CD4-positive, alpha-beta memory T cell (primary cell): ENCODE measurements around the gene SH3RF1. TPM values are rescaled to one million over a fixed set of nuclear protein-coding genes. Genes with fewer than 3 reads are reported as not detected.

Experiments
- CTCF ChIA-PET: fragments of 350-600 bp; sonication (Branson Sonifier 250); formaldehyde crosslinking; loops from one replicate; lab custom pipeline; 2021; ENCODE audit warnings: inconsistent platforms; ENCODE audit not compliant: partially characterized antibody; lab: Charles Lee
- POLR2A ChIA-PET: fragments of 350-600 bp; sonication (Branson Sonifier 250); formaldehyde crosslinking; loops from one replicate; lab custom pipeline; 2021; ENCODE audit not compliant: partially characterized antibody; lab: Charles Lee
- DNase-seq, 5 donors: peaks; one replicate each; pipeline versions ENCODE4 v3.0.0 to v3.0.0-alpha.2; 2020 to 2022; ENCODE audit warnings: mixed read lengths in 1 of 5
- H3K27ac ChIP-seq: one replicate; pipeline ENCODE4 v1.7.0; 2013; ENCODE audit warnings: low read depth, low read length
- H3K27me3 ChIP-seq: 2 replicates; pipeline ENCODE4 v1.7.0; 2013; ENCODE audit warnings: mild to moderate bottlenecking, low read length, moderate library complexity; ENCODE audit not compliant: insufficient read depth
- H3K36me3 ChIP-seq: 2 replicates; pipeline ENCODE4 v1.7.0; 2013; ENCODE audit warnings: mild to moderate bottlenecking, low read length, moderate library complexity; ENCODE audit not compliant: insufficient read depth
- H3K4me1 ChIP-seq: 2 replicates; pipeline ENCODE4 v1.7.0; 2013; ENCODE audit warnings: mild to moderate bottlenecking, low read length, moderate library complexity; ENCODE audit not compliant: insufficient read depth
- H3K4me3 ChIP-seq, 2 donors: one replicate each; pipeline ENCODE4 v1.7.0; 2013; ENCODE audit warnings: low read length in 2 of 2, mild to moderate bottlenecking in 1 of 2
- H3K9me3 ChIP-seq, 2 donors: one replicate each; pipeline ENCODE4 v1.7.0; 2013; ENCODE audit warnings: low read length in 2 of 2, control low read depth in 1 of 2; ENCODE audit not compliant: control insufficient read depth in 1 of 2
- H3K27ac Mint-ChIP-seq, 7 donors: one replicate each; pipeline ENCODE4 v1.8.0; 2020 to 2021; ENCODE audit warnings: mixed read lengths in 7 of 7, mild to moderate bottlenecking in 6 of 7, inconsistent platforms in 3 of 7, moderate library complexity in 3 of 7
- H3K27me3 Mint-ChIP-seq, 2 donors: one replicate each; pipeline ENCODE4 v1.8.0; 2020 to 2021; ENCODE audit warnings: mixed read lengths in 2 of 2
- H3K36me3 Mint-ChIP-seq, 2 donors: one replicate each; pipeline ENCODE4 v1.8.0; 2020 to 2021; ENCODE audit warnings: mixed read lengths in 2 of 2, inconsistent platforms in 1 of 2, mild to moderate bottlenecking in 1 of 2
- H3K4me1 Mint-ChIP-seq, 4 donors: one replicate each; pipeline ENCODE4 v1.8.0; 2020 to 2021; ENCODE audit warnings: mixed read lengths in 4 of 4, mild to moderate bottlenecking in 1 of 4
- H3K4me3 Mint-ChIP-seq, 8 donors: one replicate each; pipeline ENCODE4 v1.8.0; 2020 to 2021; ENCODE audit warnings: mixed read lengths in 8 of 8, mild to moderate bottlenecking in 7 of 8, moderate library complexity in 6 of 8, inconsistent platforms in 3 of 8
- H3K9me3 Mint-ChIP-seq, 8 donors: one replicate each; pipeline ENCODE4 v1.8.0; 2020 to 2021; ENCODE audit warnings: mixed read lengths in 8 of 8, mild to moderate bottlenecking in 5 of 8, inconsistent platforms in 3 of 8, moderate library complexity in 1 of 8
- intact Hi-C: fragments of 100-400 bp; cut with micrococcal nuclease; formaldehyde crosslinking; loops from one replicate; pipeline ENCODE4 v1.15.1; 2023
- polyA plus RNA-seq, 2 donors: library from polyadenylated mRNA; unstranded; fragments of 300-500 nt; fragmentation: Illumina TruSeq; gene quantifications; one replicate each; pipeline ENCODE4 v1.2.3, GENCODE V29; 2021
- total RNA-seq, 2 experiments: library from RNA; stranded (reverse); gene quantifications; one replicate each; pipeline ENCODE4 v1.2.3, GENCODE V29; 2021

The SH3RF1 gene
- total and polyA plus RNA-seq, 4 experiments from 2014 or later: 0.11 to 0.15 TPM; not detected in 2

DNA sequence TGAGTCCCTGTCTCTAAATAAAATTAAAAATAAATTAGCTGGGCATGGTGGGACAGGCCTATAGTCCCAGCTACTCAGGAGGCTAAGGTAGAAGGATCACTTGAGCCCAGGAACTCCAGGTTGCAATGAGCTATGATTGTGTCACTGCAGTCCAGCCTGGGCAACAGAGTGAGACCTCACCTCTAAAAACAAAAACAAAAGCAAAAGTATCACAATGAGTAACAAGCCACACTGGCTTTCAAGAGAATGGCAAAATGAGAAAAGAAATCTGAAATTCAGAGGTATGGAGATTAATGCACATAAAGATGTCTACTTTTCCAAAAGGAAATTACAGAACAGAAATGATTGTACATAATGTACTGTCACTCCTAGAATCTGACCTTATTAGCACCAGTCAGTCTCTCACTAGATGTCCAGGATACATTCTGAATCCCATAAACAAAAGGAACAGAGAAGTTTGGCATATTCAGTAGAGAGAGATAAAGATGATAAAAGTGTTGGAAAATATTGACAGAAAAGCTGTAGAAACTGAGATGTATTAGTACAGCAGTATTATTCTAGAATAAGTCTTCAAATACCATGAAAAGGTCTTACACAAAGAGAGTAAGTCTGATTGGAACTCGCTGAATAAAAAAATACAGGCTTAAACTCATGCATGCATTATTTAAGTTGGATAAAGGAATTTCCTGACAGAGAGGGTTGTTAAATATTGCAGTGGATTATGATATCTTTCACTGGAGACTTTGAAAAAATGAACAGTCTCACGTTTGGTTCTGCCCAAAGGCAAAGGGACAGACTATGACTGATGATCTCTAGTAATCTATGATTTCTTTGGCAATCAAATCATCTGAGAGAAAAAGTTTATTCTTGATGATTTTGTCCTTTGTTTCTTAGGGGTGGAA is 102.5 kb downstream of the SH3RF1 start:
- Mint-ChIP-seq H3K4me1 (no peaks in the 10 kb centered on the region), H3K4me3 (no peak overlapping the region), H3K9me3 (no peaks in the 10 kb centered on the region), H3K27ac (no peak overlapping the region), H3K27me3 (peaks cover 0 to 2% of the 10 kb centered on the region in 2 donors), H3K36me3 (no peaks in the 10 kb centered on the region)
- POLR2A ChIA-PET: no interaction called here
- H3K27ac ChIP-seq: no peak overlapping the region
- H3K9me3 ChIP-seq: no peaks in the 10 kb centered on the region
- no peaks in the 10 kb centered on the region for H3K4me1 ChIP-seq
- CTCF ChIA-PET: interaction anchor here (0.6 kb wide), 1 partner anchor 521 kb away, joined by 3 read pairs; no protein-coding TSS in a partner anchor
- H3K27me3 ChIP-seq: no peaks in the 10 kb centered on the region
- no peaks in the 10 kb centered on the region for H3K36me3 ChIP-seq
- intact Hi-C loops: no loop called here
- H3K4me3 ChIP-seq: no peak overlapping the region
- DNase-seq: no peak

DNA sequence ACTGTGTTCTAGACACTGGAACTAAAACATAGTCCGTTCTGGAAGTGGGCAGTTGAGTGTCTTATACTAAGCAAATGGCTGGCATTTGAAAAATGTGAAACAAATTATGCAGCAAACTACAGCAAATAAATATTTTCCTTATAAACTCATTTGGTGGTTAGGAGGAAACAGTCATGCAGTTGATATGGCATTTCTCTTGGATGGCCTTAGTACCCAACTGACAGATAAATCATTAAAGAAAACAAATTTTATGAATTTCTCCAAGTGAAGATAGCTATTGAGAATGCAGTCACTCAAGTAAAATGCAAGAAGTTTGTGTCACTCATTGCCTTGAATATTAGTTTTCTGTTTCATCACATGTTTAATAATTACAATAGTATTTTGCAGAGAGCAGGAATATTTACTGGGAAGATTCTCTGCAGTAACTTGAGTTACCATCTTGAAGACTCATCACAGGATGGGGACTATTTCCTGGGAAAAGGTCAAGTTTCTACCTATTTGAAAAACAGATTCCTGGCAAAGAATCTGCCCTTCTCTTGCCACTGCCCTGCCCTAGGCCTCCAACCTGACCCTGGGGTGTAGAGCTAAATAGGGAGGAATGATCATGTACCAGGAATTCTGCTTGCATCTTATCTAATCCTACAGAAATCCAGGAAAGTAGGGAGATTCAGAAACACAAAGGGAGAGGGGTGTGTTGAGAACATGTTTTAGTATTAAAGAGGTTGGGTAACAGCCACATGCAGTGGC is 105.9 kb downstream of the SH3RF1 start:
- CTCF ChIA-PET: no interaction called here
- H3K27me3 Mint-ChIP-seq: peaks cover 4% of the 10 kb centered on the region in 2 donors

DNA sequence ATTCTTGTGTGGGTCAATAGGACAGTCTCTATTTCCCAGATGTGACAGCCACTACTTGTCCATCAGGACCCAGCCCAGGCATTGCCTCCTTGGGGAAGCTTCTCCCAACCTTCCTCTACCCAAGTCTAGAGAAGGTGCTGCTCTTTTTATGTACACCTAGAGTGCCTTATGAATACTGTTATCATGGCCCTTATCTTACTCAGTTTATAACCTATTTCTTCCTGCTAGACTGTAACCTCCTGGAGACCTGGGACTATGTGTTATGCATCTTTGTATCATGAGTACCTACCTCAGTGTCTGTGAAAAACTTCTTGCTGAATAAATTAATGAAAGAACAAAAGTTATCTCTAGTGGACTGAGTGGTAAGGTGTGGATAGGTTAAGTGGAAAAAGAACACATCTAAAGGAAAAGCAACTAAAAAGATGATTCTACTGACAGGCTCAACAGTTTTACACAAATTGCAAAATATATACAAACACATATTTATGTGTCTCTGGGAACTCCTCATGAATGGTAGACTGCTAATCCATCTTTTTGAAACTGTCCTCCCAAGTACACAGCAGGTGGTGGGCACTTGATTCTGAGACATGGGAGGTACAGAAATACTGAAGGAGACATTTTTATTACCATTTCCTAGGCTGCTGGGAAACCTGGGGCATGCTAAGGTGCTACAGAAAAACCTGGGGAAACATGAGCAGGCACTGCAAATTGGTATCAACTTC is 106.6 kb downstream of the SH3RF1 start:
- Histone ChIP-seq H3K27me3 (no peaks in the 10 kb centered on the region), H3K36me3 (no peaks in the 10 kb centered on the region), H3K9me3 (no peaks in the 10 kb centered on the region), H3K4me1 (no peaks in the 10 kb centered on the region), H3K4me3 (no peak overlapping the region), H3K27ac (no peak overlapping the region)
- intact Hi-C loops: no loop called here
- no peaks in the 10 kb centered on the region for H3K9me3 Mint-ChIP-seq
- POLR2A ChIA-PET: no interaction called here
- H3K4me1 Mint-ChIP-seq: no peaks in the 10 kb centered on the region
- CTCF ChIA-PET: no interaction called here
- no peaks in the 10 kb centered on the region for H3K36me3 Mint-ChIP-seq
- no peak overlapping the region for H3K27ac Mint-ChIP-seq
- H3K27me3 Mint-ChIP-seq: peaks cover 4% of the 10 kb centered on the region in 2 donors
- no peak for DNase-seq
- no peak overlapping the region for H3K4me3 Mint-ChIP-seq

More for the DNA sequence above, 105.9 kb downstream of the SH3RF1 start:
- no peaks in the 10 kb centered on the region for H3K36me3 Mint-ChIP-seq
- Histone ChIP-seq H3K9me3 (no peaks in the 10 kb centered on the region), H3K4me1 (no peaks in the 10 kb centered on the region), H3K36me3 (no peaks in the 10 kb centered on the region), H3K4me3 (no peak overlapping the region), H3K27me3 (no peaks in the 10 kb centered on the region), H3K27ac (no peak overlapping the region)
- intact Hi-C loops: no loop called here
- no peak for DNase-seq
- POLR2A ChIA-PET: no interaction called here
- H3K4me1 Mint-ChIP-seq: no peaks in the 10 kb centered on the region
- no peak overlapping the region for H3K4me3 Mint-ChIP-seq
- no peaks in the 10 kb centered on the region for H3K9me3 Mint-ChIP-seq
- no peak overlapping the region for H3K27ac Mint-ChIP-seq

DNA sequence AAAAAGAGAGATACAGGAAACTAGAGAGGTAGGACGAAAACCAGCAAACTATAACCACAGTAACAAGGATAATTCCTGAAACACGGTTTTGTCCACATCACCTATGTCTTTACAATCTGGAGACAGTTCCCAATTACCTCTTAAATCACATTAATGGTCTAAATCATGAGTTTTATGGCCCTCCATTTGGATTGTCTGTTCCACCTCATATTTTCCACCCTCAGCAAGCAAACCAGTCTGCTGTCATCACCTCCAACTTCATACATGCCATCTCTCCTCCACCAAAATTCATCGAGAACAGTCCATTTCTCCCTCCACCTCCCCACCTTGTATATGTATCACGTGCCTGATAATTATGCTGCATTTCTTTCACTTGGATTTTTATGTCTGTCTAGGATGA is 107.3 kb downstream of the SH3RF1 start:
- intact Hi-C loops: no loop called here
- Mint-ChIP-seq H3K27me3 (peaks cover 4% of the 10 kb centered on the region in 2 donors), H3K4me3 (no peak overlapping the region), H3K4me1 (no peaks in the 10 kb centered on the region), H3K9me3 (no peaks in the 10 kb centered on the region), H3K36me3 (no peaks in the 10 kb centered on the region), H3K27ac (no peak overlapping the region)
- no peak for DNase-seq
- Histone ChIP-seq H3K27me3 (no peaks in the 10 kb centered on the region), H3K27ac (no peak overlapping the region), H3K4me3 (no peak overlapping the region), H3K4me1 (no peaks in the 10 kb centered on the region), H3K9me3 (no peaks in the 10 kb centered on the region), H3K36me3 (no peaks in the 10 kb centered on the region)
- POLR2A ChIA-PET: no interaction called here
- CTCF ChIA-PET: no interaction called here

DNA sequence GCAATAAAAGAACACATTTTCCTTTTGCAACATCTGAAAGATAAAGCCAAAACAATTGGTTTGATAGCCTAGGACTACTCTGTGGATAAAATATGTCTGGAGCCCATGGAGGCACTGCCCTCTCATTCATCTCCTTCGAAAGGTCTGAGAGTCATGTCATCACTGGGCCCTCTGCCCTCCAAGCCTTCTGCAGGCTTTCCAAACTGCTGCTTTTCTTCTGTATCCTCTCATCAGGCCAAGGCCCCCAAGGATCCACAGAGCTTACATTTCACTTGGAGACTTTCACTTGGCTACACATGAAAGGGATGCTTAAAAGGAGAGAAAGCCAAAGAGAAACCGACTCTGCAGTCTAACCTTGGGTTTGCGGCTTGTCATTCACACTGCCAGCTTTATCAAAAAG is 109.9 kb downstream of the SH3RF1 start:
- H3K36me3 Mint-ChIP-seq: no peaks in the 10 kb centered on the region
- H3K27me3 Mint-ChIP-seq: peaks cover 7 to 8% of the 10 kb centered on the region in 2 donors
- no peaks in the 10 kb centered on the region for H3K36me3 ChIP-seq
- H3K9me3 Mint-ChIP-seq: no peaks in the 10 kb centered on the region
- no peaks in the 10 kb centered on the region for H3K27me3 ChIP-seq
- no peak overlapping the region for H3K4me3 Mint-ChIP-seq
- H3K4me1 Mint-ChIP-seq: no peaks in the 10 kb centered on the region
- no peaks in the 10 kb centered on the region for H3K9me3 ChIP-seq
- H3K27ac Mint-ChIP-seq: no peak overlapping the region
- intact Hi-C loops: no loop called here
- CTCF ChIA-PET: no interaction called here
- POLR2A ChIA-PET: no interaction called here
- no peak overlapping the region for H3K27ac ChIP-seq
- H3K4me1 ChIP-seq: no peaks in the 10 kb centered on the region
- H3K4me3 ChIP-seq: no peak overlapping the region
- DNase-seq: no peak

DNA sequence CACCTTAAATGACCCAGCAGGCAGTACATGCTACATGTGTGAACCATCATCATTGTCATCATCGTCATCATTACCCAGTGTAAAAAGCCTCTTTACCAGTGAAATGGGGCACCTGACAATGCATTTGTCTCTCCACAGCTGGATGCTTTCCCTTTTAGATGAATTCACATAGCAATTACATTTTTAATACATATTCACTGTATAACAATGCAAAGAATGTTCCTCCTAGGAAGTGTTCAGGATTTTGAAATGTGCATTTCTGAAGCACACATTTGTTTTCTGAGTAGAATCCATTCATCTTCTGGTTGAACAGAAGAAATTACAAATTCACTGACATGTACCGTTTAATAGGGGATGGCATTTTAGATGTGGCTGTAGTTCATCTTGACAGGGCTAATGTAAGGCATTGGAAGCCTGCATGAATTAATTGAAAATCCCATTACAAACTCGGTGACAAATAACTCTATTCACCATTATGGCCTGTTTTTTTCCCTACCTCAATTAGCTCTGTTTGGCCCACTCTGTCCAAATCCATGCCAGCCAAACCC is 111.1 kb downstream of the SH3RF1 start:
- no peaks in the 10 kb centered on the region for H3K4me1 Mint-ChIP-seq

DNA sequence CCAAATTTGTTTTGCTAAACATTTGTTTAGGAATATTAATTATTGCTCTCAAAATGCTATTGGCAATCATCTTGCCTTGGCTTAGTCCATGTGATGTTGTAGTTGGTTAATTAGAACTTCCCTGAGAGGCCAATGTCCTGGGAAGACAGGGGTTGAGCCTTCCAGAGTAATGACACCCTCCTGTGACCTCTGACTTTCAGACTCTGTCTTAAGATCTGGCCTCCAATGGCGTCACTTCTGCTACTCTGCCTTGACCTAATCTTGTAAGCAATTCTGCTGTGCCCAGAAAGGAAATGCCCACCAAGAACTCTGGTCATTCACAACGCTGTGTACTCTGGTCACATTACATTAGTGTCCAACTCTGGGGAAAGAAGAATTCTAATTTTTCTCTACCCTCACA is 111.9 kb downstream of the SH3RF1 start:
- Histone ChIP-seq H3K4me1 (no peaks in the 10 kb centered on the region), H3K27me3 (no peaks in the 10 kb centered on the region), H3K27ac (no peak overlapping the region), H3K36me3 (no peaks in the 10 kb centered on the region), H3K9me3 (no peaks in the 10 kb centered on the region), H3K4me3 (no peak overlapping the region)
- no peak overlapping the region for H3K4me3 Mint-ChIP-seq
- no peak for DNase-seq
- no peaks in the 10 kb centered on the region for H3K36me3 Mint-ChIP-seq
- no peak overlapping the region for H3K27ac Mint-ChIP-seq
- intact Hi-C loops: no loop called here
- H3K27me3 Mint-ChIP-seq: peaks cover 7 to 8% of the 10 kb centered on the region in 2 donors
- CTCF ChIA-PET: no interaction called here
- H3K9me3 Mint-ChIP-seq: no peaks in the 10 kb centered on the region
- POLR2A ChIA-PET: no interaction called here
- H3K4me1 Mint-ChIP-seq: no peaks in the 10 kb centered on the region

More for the DNA sequence above, 111.1 kb downstream of the SH3RF1 start:
- H3K27ac Mint-ChIP-seq: no peak overlapping the region
- no peak overlapping the region for H3K4me3 Mint-ChIP-seq
- DNase-seq: no peak
- Histone ChIP-seq H3K27ac (no peak overlapping the region), H3K27me3 (no peaks in the 10 kb centered on the region), H3K4me1 (no peaks in the 10 kb centered on the region), H3K36me3 (no peaks in the 10 kb centered on the region), H3K4me3 (no peak overlapping the region), H3K9me3 (no peaks in the 10 kb centered on the region)
- ChIA-PET CTCF (no interaction called here), POLR2A (no interaction called here)
- intact Hi-C loops: no loop called here
- no peaks in the 10 kb centered on the region for H3K9me3 Mint-ChIP-seq
- H3K27me3 Mint-ChIP-seq: peaks cover 7 to 8% of the 10 kb centered on the region in 2 donors
- H3K36me3 Mint-ChIP-seq: no peaks in the 10 kb centered on the region
